H9 (cell line): ENCODE measurements around the gene TBC1D4. TPM values are rescaled to one million over a fixed set of nuclear protein-coding genes. Genes with fewer than 3 reads are reported as not detected.

Experiments
- DNase-seq: peaks from one replicate; pipeline ENCODE4 v3.0.0-alpha.2; 2017
- H2AFZ ChIP-seq: one replicate; pipeline ENCODE4 v1.6.1; 2013; ENCODE audit warnings: mild to moderate bottlenecking, low read length, control low read depth, moderate library complexity
- H2AK5ac ChIP-seq: 2 replicates; pipeline ENCODE4 v1.6.1; 2013; ENCODE audit warnings: low read length, control low read depth, mixed read lengths; ENCODE audit not compliant: insufficient read length
- H2BK120ac ChIP-seq: one replicate; pipeline ENCODE4 v1.6.1; 2013; ENCODE audit warnings: low read depth, mild to moderate bottlenecking, low read length, control low read depth, inconsistent platforms; ENCODE audit not compliant: poor library complexity, severe bottlenecking
- H2BK12ac ChIP-seq: 2 replicates; pipeline ENCODE4 v1.6.1; 2013; ENCODE audit warnings: low read length, control low read depth, mixed read lengths, low read depth; ENCODE audit not compliant: insufficient read length
- H2BK15ac ChIP-seq: 2 replicates; pipeline ENCODE4 v1.6.1; 2013; ENCODE audit warnings: low read depth, low read length, control low read depth
- H2BK20ac ChIP-seq: one replicate; pipeline ENCODE4 v1.6.1; 2013; ENCODE audit warnings: low read depth, mild to moderate bottlenecking, low read length, control low read depth, inconsistent platforms; ENCODE audit not compliant: poor library complexity, severe bottlenecking
- H2BK5ac ChIP-seq: 2 replicates; pipeline ENCODE4 v1.6.1; 2013; ENCODE audit warnings: low read length, control low read depth, mixed read lengths; ENCODE audit not compliant: insufficient read length
- H3K14ac ChIP-seq: 2 replicates; pipeline ENCODE4 v1.6.1; 2013; ENCODE audit warnings: low read length, control low read depth; ENCODE audit not compliant: insufficient read depth
- H3K18ac ChIP-seq: 2 replicates; pipeline ENCODE4 v1.6.1; 2013; ENCODE audit warnings: low read depth, mild to moderate bottlenecking, mixed read lengths, low read length, control low read depth; ENCODE audit not compliant: insufficient read length
- H3K23ac ChIP-seq: 2 replicates; pipeline ENCODE4 v1.6.1; 2013; ENCODE audit warnings: low read length, control low read depth, mixed read lengths, low read depth; ENCODE audit not compliant: insufficient read length
- H3K23me2 ChIP-seq: 2 replicates; pipeline ENCODE4 v1.6.1; 2013; ENCODE audit warnings: low read depth, mild to moderate bottlenecking, mixed read lengths, low read length, control low read depth; ENCODE audit not compliant: insufficient read length, poor library complexity, severe bottlenecking
- H3K27ac ChIP-seq: 2 replicates; pipeline ENCODE4 v1.5.1; 2013; ENCODE audit warnings: low read length, control low read depth, mixed read lengths, low read depth; ENCODE audit not compliant: insufficient read length
- H3K27me3 ChIP-seq: 2 replicates; pipeline ENCODE4 v1.6.1; 2013; ENCODE audit warnings: low read length, control low read depth, inconsistent platforms; ENCODE audit not compliant: insufficient read depth
- H3K4ac ChIP-seq: 2 replicates; pipeline ENCODE4 v1.6.1; 2013; ENCODE audit warnings: low read depth, mild to moderate bottlenecking, control low read depth, inconsistent platforms, low read length, moderate library complexity
- H3K4me1 ChIP-seq: 2 replicates; pipeline ENCODE4 v1.6.1; 2013; ENCODE audit warnings: low read length, control low read depth, inconsistent platforms; ENCODE audit not compliant: insufficient read depth
- H3K4me2 ChIP-seq: 2 replicates; pipeline ENCODE4 v1.6.1; 2013; ENCODE audit warnings: low read length, control low read depth, mixed read lengths; ENCODE audit not compliant: insufficient read length, insufficient read depth
- H3K56ac ChIP-seq: 2 replicates; pipeline ENCODE4 v1.6.1; 2013; ENCODE audit warnings: low read depth, mild to moderate bottlenecking, mixed read lengths, low read length, control low read depth; ENCODE audit not compliant: insufficient read length
- H3K79me1 ChIP-seq: 2 replicates; pipeline ENCODE4 v1.6.1; 2013; ENCODE audit warnings: low read depth, mild to moderate bottlenecking, moderate library complexity, low read length, control low read depth, inconsistent platforms; ENCODE audit not compliant: insufficient read depth, poor library complexity, severe bottlenecking
- H3K79me2 ChIP-seq: 2 replicates; pipeline ENCODE4 v1.6.1; 2013; ENCODE audit warnings: low read length, control low read depth, inconsistent platforms; ENCODE audit not compliant: insufficient read depth
- H3K9ac ChIP-seq: 2 replicates; pipeline ENCODE4 v1.6.1; 2013; ENCODE audit warnings: low read length, control low read depth, mixed read lengths; ENCODE audit not compliant: insufficient read length; ENCODE audit errors: extremely low read depth
- H3K9me3 ChIP-seq: one replicate; pipeline ENCODE4 v1.6.1; 2013; ENCODE audit warnings: low read depth, low read length, inconsistent platforms; ENCODE audit not compliant: control insufficient read depth
- H3T11ph ChIP-seq: one replicate; pipeline ENCODE4 v1.6.1; 2013; ENCODE audit warnings: mild to moderate bottlenecking, low read length, control low read depth, inconsistent platforms
- H4K20me1 ChIP-seq: one replicate; pipeline ENCODE4 v1.6.1; 2013; ENCODE audit not compliant: control insufficient read depth, insufficient read length, insufficient read depth
- H4K5ac ChIP-seq: 2 replicates; pipeline ENCODE4 v1.6.1; 2013; ENCODE audit warnings: low read depth, mild to moderate bottlenecking, mixed read lengths, low read length, control low read depth; ENCODE audit not compliant: insufficient read length
- H4K8ac ChIP-seq: replicated peaks from 2 replicates; pipeline ENCODE4 v1.6.1; 2013; ENCODE audit warnings: low read length, control low read depth, mixed read lengths, low read depth; ENCODE audit not compliant: insufficient read length
- H4K91ac ChIP-seq: 2 replicates; pipeline ENCODE4 v1.6.1; 2013; ENCODE audit warnings: low read depth, mild to moderate bottlenecking, moderate library complexity, mixed read lengths, low read length, control low read depth; ENCODE audit not compliant: insufficient read length
- H3K27ac Mint-ChIP-seq, 3 experiments: 2 replicates in 2 of 3; 3 replicates in 1 of 3; pipeline ENCODE4 v1.8.0; 2020 to 2021; ENCODE audit warnings: mixed read lengths in 3 of 3, mild to moderate bottlenecking in 1 of 3, moderate library complexity in 1 of 3
- H3K27me3 Mint-ChIP-seq: 2 replicates; pipeline ENCODE4 v1.8.0; 2021; ENCODE audit warnings: low read depth, mild to moderate bottlenecking, moderate library complexity, mixed read lengths
- H3K36me3 Mint-ChIP-seq, 3 experiments: 2 replicates in 2 of 3; 3 replicates in 1 of 3; pipeline ENCODE4 v1.8.0; 2020 to 2021; ENCODE audit warnings: low read depth in 3 of 3, mixed read lengths in 3 of 3; ENCODE audit not compliant: insufficient read depth in 1 of 3
- H3K4me1 Mint-ChIP-seq, 2 experiments: 2 replicates each; pipeline ENCODE4 v1.8.0; 2020; ENCODE audit warnings: mixed read lengths in 2 of 2
- H3K4me3 Mint-ChIP-seq, 2 experiments: 2 replicates in 1 of 2; 3 replicates in 1 of 2; pipeline ENCODE4 v1.8.0; 2020 to 2021; ENCODE audit warnings: mild to moderate bottlenecking in 2 of 2, mixed read lengths in 2 of 2, moderate library complexity in 1 of 2
- H3K9me3 Mint-ChIP-seq, 2 experiments: 2 replicates in 1 of 2; 3 replicates in 1 of 2; pipeline ENCODE4 v1.8.0; 2020; ENCODE audit warnings: mild to moderate bottlenecking in 2 of 2, mixed read lengths in 2 of 2, moderate library complexity in 1 of 2
- CTCF ChIP-seq: fragments of 200-600 bp; sonication (generic); conservative IDR thresholded peaks from 3 replicates; pipeline ENCODE4 v1.8.0; 2021; ENCODE audit warnings: antibody characterized with exemption, mild to moderate bottlenecking
- WGBS: extraction: QIAGEN DNeasy Blood & Tissue Kit; methylation state at CpG from one replicate; pipeline ENCODE4 v1.1.7; 2013; ENCODE audit warnings: missing lambda C conversion rate, low lambda C conversion rate, mixed read lengths; ENCODE audit not compliant: insufficient read length; ENCODE audit errors: extremely low coverage; 5-methylcytosine and 5-hydroxymethylcytosine counted together
- total RNA-seq: library from RNA; stranded (reverse); gene quantifications from 2 replicates; pipeline ENCODE4 v1.2.1, GENCODE V29; 2021

The TBC1D4 gene
- total RNA-seq, 1 experiment from 2014 or later = 10.5 TPM

DNA sequence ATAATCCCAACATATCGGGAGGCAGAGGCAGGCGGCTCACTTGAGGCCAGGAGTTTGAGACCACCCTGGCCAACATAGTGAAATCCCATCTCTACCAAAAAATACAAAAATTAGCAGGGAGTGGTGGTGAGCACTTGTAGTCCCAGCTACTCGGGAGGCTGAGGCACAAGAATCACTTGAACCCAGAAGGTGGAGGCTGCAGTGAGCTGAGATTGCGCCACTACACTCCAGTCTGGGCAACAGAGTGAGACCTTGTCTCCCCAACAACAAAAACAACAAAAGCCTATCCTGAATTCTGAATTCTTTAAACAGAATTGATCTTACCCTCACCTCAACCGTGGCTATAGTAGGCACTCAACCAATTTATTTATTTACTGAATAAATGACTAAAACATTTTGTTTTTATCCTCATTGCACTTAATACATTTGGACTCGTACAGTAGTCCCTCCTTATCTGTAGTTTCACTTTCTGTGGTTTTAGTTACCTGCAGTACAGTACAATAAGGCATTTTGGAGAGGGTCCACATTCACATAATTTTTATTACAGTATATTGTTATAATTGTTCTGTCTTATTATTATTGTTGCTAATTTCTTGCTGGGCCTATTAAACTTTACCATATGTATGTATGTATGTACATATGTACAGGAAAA lies 98.8 kb downstream of the TBC1D4 start:
- Histone ChIP-seq H3K4me2 (no peak overlapping the region), H3K27ac (no peak overlapping the region), H2BK12ac (no peak overlapping the region), H4K20me1 (no peaks in the 10 kb centered on the region), H3K9me3 (no peaks in the 10 kb centered on the region), H3K9ac (no peak overlapping the region), H3K23ac (no peak overlapping the region), H3K18ac (no peak overlapping the region), H2BK5ac (no peak overlapping the region), H2BK20ac (no peak overlapping the region), H2BK15ac (no peak overlapping the region), H3K23me2 (no peaks in the 10 kb centered on the region), H2AK5ac (no peak overlapping the region), H4K5ac (no peak overlapping the region), H3K4ac (no peak overlapping the region), H3K79me1 (no peaks in the 10 kb centered on the region), H3K4me1 (no peaks in the 10 kb centered on the region), H4K8ac (no peak overlapping the region), H3T11ph (no peak overlapping the region), H2AFZ (no peak overlapping the region), H3K56ac (no peak overlapping the region), H3K79me2 (no peaks in the 10 kb centered on the region), H3K27me3 (no peaks in the 10 kb centered on the region), H3K14ac (no peak overlapping the region), H2BK120ac (no peak overlapping the region), H4K91ac (no peak overlapping the region)
- no peak for TF ChIP-seq CTCF
- Mint-ChIP-seq H3K27me3 (no peaks in the 10 kb centered on the region), H3K4me1 (peaks cover 0 to 5% of the 10 kb centered on the region in 2 experiments; a peak in 1 of 4 replicates), H3K27ac (no peak overlapping the region), H3K36me3 (no peaks in the 10 kb centered on the region), H3K9me3 (no peaks in the 10 kb centered on the region), H3K4me3 (no peak overlapping the region)
- no peak for DNase-seq
- no CpG with 5 or more reads among the region's 6 CpGs for WGBS
